OCI-LY1 (cell line): ENCODE data around the gene CNTNAP5.

Experiments
- EZH2 ChIP-seq: fragments of 200-600 bp; sonication (generic), shearing (Covaris generic); IDR thresholded peaks from 2 replicates; pipeline ENCODE4 v1.8.0; 2017; ENCODE audit warnings: borderline replicate concordance, mixed run types, mild to moderate bottlenecking, antibody characterized with exemption, low read length, moderate library complexity, mixed read lengths
- TF ChIP-seq, protein P1 (sequence below): fragments of 200-600 bp; sonication (generic), shearing (Covaris generic); IDR thresholded peaks from 2 replicates; pipeline ENCODE4 v1.5.1; 2017; ENCODE audit warnings: mild to moderate bottlenecking, antibody characterized with exemption, low read length, moderate library complexity, mixed read lengths

- no peak for TF ChIP-seq EZH2
- TF ChIP-seq, protein P1, sequence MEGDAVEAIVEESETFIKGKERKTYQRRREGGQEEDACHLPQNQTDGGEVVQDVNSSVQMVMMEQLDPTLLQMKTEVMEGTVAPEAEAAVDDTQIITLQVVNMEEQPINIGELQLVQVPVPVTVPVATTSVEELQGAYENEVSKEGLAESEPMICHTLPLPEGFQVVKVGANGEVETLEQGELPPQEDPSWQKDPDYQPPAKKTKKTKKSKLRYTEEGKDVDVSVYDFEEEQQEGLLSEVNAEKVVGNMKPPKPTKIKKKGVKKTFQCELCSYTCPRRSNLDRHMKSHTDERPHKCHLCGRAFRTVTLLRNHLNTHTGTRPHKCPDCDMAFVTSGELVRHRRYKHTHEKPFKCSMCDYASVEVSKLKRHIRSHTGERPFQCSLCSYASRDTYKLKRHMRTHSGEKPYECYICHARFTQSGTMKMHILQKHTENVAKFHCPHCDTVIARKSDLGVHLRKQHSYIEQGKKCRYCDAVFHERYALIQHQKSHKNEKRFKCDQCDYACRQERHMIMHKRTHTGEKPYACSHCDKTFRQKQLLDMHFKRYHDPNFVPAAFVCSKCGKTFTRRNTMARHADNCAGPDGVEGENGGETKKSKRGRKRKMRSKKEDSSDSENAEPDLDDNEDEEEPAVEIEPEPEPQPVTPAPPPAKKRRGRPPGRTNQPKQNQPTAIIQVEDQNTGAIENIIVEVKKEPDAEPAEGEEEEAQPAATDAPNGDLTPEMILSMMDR = no peak
Observed at GRCh38 chr2:124923097-124923496, 898.0 kb downstream of the CNTNAP5 start.
